HepG2 (cell line): ENCODE results near the gene SMOC1. TPM values are rescaled to one million over a fixed set of nuclear protein-coding genes. Genes with fewer than 3 reads are reported as not detected.

ENCODE experiments used
- ATAC-seq: fragments of 200-7000 bp; cut with Tn5 transposase; 3 replicates; pipeline ENCODE4 v1.9.1; 2020; ENCODE audit warnings: mild to moderate bottlenecking, moderate library complexity
- BruUV-seq: library from RNA; stranded (reverse); fragments of 400-500 nt; replicated peaks from 2 replicates; lab custom pipeline; 2021; lab: Mats Ljungman, UMichigan
- CTCF ChIA-PET: fragments of 300-600 bp; formaldehyde crosslinking; extraction: SDS; loops from one replicate; lab custom pipeline; 2021; ENCODE audit warnings: low total read pairs, inconsistent platforms, low intra/inter-chr PET ratio; lab: Yijun Ruan, JAX
- POLR2A ChIA-PET: fragments of 350-600 bp; sonication (Branson Sonifier 250); formaldehyde crosslinking; loops from one replicate; lab custom pipeline; 2020; ENCODE audit warnings: antibody characterized with exemption, inconsistent platforms; lab: Yijun Ruan, JAX
- DNase-seq: peaks from one replicate; pipeline ENCODE4 v3.0.0-alpha.2; 2015; ENCODE audit warnings: low spot score
- FAIRE-seq: peaks from 3 replicates; lab custom pipeline; 2011; peaks lifted over from hg19 to GRCh38; lab: Jason Lieb, UNC
- H2AFZ ChIP-seq: one replicate; pipeline ENCODE4 v1.6.1; 2011; ENCODE audit warnings: low read length, inconsistent platforms
- H3K27ac ChIP-seq: fragments of 300-600 bp; 3 replicates; pipeline ENCODE4 v1.8.0; 2011; ENCODE audit warnings: mixed run types, mild to moderate bottlenecking, mixed read lengths, low read length, inconsistent platforms; ENCODE audit not compliant: insufficient read depth; ENCODE audit errors: extremely low read length
- H3K27me3 ChIP-seq, 2 experiments: fragments of 200-600 bp in 1 of 2; 2 replicates in 1 of 2; 3 replicates in 1 of 2; pipeline versions ENCODE4 v1.6.0 to v1.8.0; 2011; ENCODE audit warnings: low read length in 2 of 2, mild to moderate bottlenecking in 2 of 2, moderate library complexity in 2 of 2, inconsistent platforms in 1 of 2; ENCODE audit not compliant: insufficient read depth in 2 of 2, control insufficient read depth in 1 of 2
- H3K36me3 ChIP-seq, 2 experiments: fragments of 200-600 bp in 1 of 2; replicated peaks in 1 of 2; 2 replicates in 1 of 2; 3 replicates in 1 of 2; pipeline versions ENCODE4 v1.5.1 to v1.8.0; 2011; ENCODE audit warnings: low read length in 2 of 2, inconsistent platforms in 1 of 2; ENCODE audit not compliant: insufficient read depth in 2 of 2, control insufficient read depth in 1 of 2
- H3K4me1 ChIP-seq: 2 replicates; pipeline ENCODE4 v1.5.1; 2012; ENCODE audit warnings: low read length, inconsistent platforms; ENCODE audit not compliant: insufficient read depth
- H3K4me2 ChIP-seq: 2 replicates; pipeline ENCODE4 v1.6.0; 2011; ENCODE audit warnings: low read depth, low read length, inconsistent platforms
- H3K4me3 ChIP-seq, 3 experiments: fragments of 200-600 bp in 1 of 3; sonication (generic), shearing (Covaris generic) in 1 of 3; replicated peaks in 1 of 3; 2 replicates each; pipeline ENCODE4 v1.5.1; 2011 to 2016; ENCODE audit warnings: low read length in 3 of 3, inconsistent platforms in 2 of 3, low read depth in 2 of 3, mild to moderate bottlenecking in 2 of 3, control low read depth in 1 of 3, mixed read lengths in 1 of 3; ENCODE audit not compliant: insufficient read depth in 1 of 3
- H3K79me2 ChIP-seq: one replicate; pipeline ENCODE4 v1.6.1; 2011; ENCODE audit warnings: low read length, inconsistent platforms; ENCODE audit not compliant: insufficient read depth
- H3K9ac ChIP-seq: 2 replicates; pipeline ENCODE4 v1.6.0; 2011; ENCODE audit warnings: mild to moderate bottlenecking, low read depth, low read length, inconsistent platforms; ENCODE audit not compliant: insufficient read depth
- H3K9me3 ChIP-seq: 2 replicates; pipeline ENCODE4 v1.5.1; 2012; ENCODE audit warnings: mild to moderate bottlenecking, low read length
- H4K20me1 ChIP-seq: 2 replicates; pipeline ENCODE4 v1.6.0; 2011; ENCODE audit warnings: inconsistent platforms, mild to moderate bottlenecking, low read length, moderate library complexity; ENCODE audit not compliant: insufficient read depth
- HNRNPUL1 ChIP-seq: fragments of 200-400 bp; formaldehyde crosslinking; IDR thresholded peaks from 2 replicates; pipeline ENCODE4 v1.6.1; 2017; ENCODE audit warnings: low read depth, mild to moderate bottlenecking, low read length, moderate library complexity
- KDM6A ChIP-seq: IDR thresholded peaks from 2 replicates; pipeline ENCODE4 v1.6.1; 2016; ENCODE audit warnings: low read depth
- MAFG ChIP-seq: sonication (generic); formaldehyde crosslinking; IDR thresholded peaks from 2 replicates; pipeline ENCODE4 v1.5.1; 2020; ENCODE audit warnings: mild to moderate bottlenecking, missing genetic modification reagents
- MIER2 ChIP-seq: IDR thresholded peaks from 2 replicates; pipeline ENCODE4 v1.6.1; 2016; ENCODE audit warnings: missing biosample characterization, missing genetic modification reagents
- NCOA2 ChIP-seq: sonication (generic); formaldehyde crosslinking; IDR thresholded peaks from 2 replicates; pipeline ENCODE4 v1.8.0; 2022; ENCODE audit warnings: inconsistent platforms
- NR2F2 ChIP-seq: IDR thresholded peaks from 2 replicates; pipeline ENCODE4 v1.6.1; 2012; ENCODE audit warnings: low read depth, inconsistent platforms, borderline replicate concordance
- PPARG ChIP-seq: conservative IDR thresholded peaks from 2 replicates; pipeline ENCODE4 v1.6.1; 2016; ENCODE audit warnings: missing biosample characterization, missing genetic modification reagents
- RBFOX2 ChIP-seq: fragments of 200-400 bp; formaldehyde crosslinking; IDR thresholded peaks from 2 replicates; pipeline ENCODE4 v1.6.1; 2017; ENCODE audit warnings: low read depth, mild to moderate bottlenecking, low read length
- ZBTB7B ChIP-seq: sonication (generic); formaldehyde crosslinking; IDR thresholded peaks from 2 replicates; pipeline ENCODE4 v1.4.0; 2020; ENCODE audit warnings: missing genetic modification reagents
- ZGPAT ChIP-seq: IDR thresholded peaks from 2 replicates; pipeline ENCODE4 v1.6.1; 2016; ENCODE audit warnings: mild to moderate bottlenecking
- ZNF205 ChIP-seq: IDR thresholded peaks from 2 replicates; pipeline ENCODE4 v1.6.1; 2018; ENCODE audit warnings: missing biosample characterization, missing genetic modification reagents
- ZNF512 ChIP-seq: sonication (generic); formaldehyde crosslinking; IDR thresholded peaks from 2 replicates; pipeline ENCODE4 v1.4.0; 2020; ENCODE audit warnings: mild to moderate bottlenecking, missing genetic modification reagents
- ZNF576 ChIP-seq: sonication (generic); formaldehyde crosslinking; IDR thresholded peaks from 2 replicates; pipeline ENCODE4 v1.4.0; 2020; ENCODE audit warnings: mild to moderate bottlenecking, missing genetic modification reagents
- ZNF710 ChIP-seq: sonication (generic); formaldehyde crosslinking; IDR thresholded peaks from 2 replicates; pipeline ENCODE4 v1.5.0; 2020; ENCODE audit warnings: mild to moderate bottlenecking, missing genetic modification reagents, borderline replicate concordance
- WGBS: methylation state at CpG from one replicate; pipeline ENCODE4 v1.1.6; 2017; ENCODE audit warnings: low lambda C conversion rate; 5-methylcytosine and 5-hydroxymethylcytosine counted together
- in situ Hi-C: cut with HindIII; loops from 2 replicates; pipeline ENCODE4 v1.10.0; 2017; ENCODE audit warnings: low pct_unique_long_range_greater_than_20kb; ENCODE audit not compliant: extremely low pct_ligation_motif_present
- intact Hi-C: fragments of 100-400 bp; cut with micrococcal nuclease; formaldehyde crosslinking; loops from one replicate; pipeline ENCODE4 v1.10.0; 2022; ENCODE audit not compliant: unreplicated experiment
- polyA plus RNA-seq, 8 experiments: library from polyadenylated mRNA; depleted of rRNA in 3 of 8; stranded (reverse) in 7 of 8; unstranded in 1 of 8; fragments of >200 nt; fragmentation: Illumina TruSeq in 4 of 8; extraction: Trizol in 4 of 8; gene quantifications; 2 replicates each; pipeline versions ENCODE4 v1.2.1 to v1.2.3, GENCODE V29; 2011 to 2016; ENCODE audit warnings: low read depth in 4 of 8, missing spikeins in 1 of 8, mixed read lengths in 1 of 8; ENCODE audit not compliant: insufficient read depth in 1 of 8
- total RNA-seq, 5 experiments: library from RNA; depleted of rRNA; stranded (reverse); fragments of >200 nt; fragmentation: Illumina TruSeq; extraction: Trizol; gene quantifications; 2 replicates each; pipeline ENCODE4 v1.2.3, GENCODE V29; 2016; ENCODE audit warnings: low read depth in 1 of 5

Gene SMOC1
- total and polyA plus RNA-seq, 2 of the 13 experiments (the other 11 are each of a cell fraction or from before 2014, with no cell fraction given) = 17.8 to 35.6 TPM

GRCh38 chr14:70047598-70048312 is 168.5 kb downstream of the SMOC1 start:
- ATAC-seq (peak; percentile 75), FAIRE-seq (peak; percentile 26), DNase-seq (peak; percentile 94)
- H3K9me3 ChIP-seq = no peaks in the 10 kb centered on the region
- H3K4me3 ChIP-seq = peak overlapping the region in 2 of 3 experiments; percentile 17 to 41; a peak in 2 of 6 replicates
- intact Hi-C loops (loop anchor here (1.0 to 5.0 kb wide), 2 partner anchors 210 to 271 kb away; no protein-coding TSS in a partner anchor), in situ Hi-C loops (loop anchor here (5.0 kb wide), 1 partner anchor 270 kb away; no protein-coding TSS in a partner anchor)
- WGBS = 4% methylated on average over 3 of the region's 3 CpGs
- H3K4me2 ChIP-seq = peak overlapping the region; percentile 70
- no peaks in the 10 kb centered on the region for H4K20me1 ChIP-seq
- ChIA-PET CTCF (interaction anchor here (1.0 to 4.1 kb wide), 2 partner anchors 27 to 270 kb away, joined by 3 to 75 read pairs; no protein-coding TSS in a partner anchor), POLR2A (interaction anchor here (0.6 to 4.4 kb wide), 16 partner anchors 8 to 239 kb away, joined by 3 to 44 read pairs (median 5); partner anchors contain the start of gene SMOC1)
- H3K27ac ChIP-seq = peak overlapping the region; percentile 71
- no peak overlapping the region for H2AFZ ChIP-seq
- BruUV-seq = TSS peak; percentile 83
- no peaks in the 10 kb centered on the region for H3K27me3 ChIP-seq
- no peaks in the 10 kb centered on the region for H3K36me3 ChIP-seq
- peak overlapping the region; percentile 2; the same call in 1 of the 2 replicates for H3K9ac ChIP-seq
- H3K4me1 ChIP-seq = peaks cover 72% of the 10 kb centered on the region
- no peaks in the 10 kb centered on the region for H3K79me2 ChIP-seq
- TF ChIP-seq KDM6A (CRISPR knock-in tag) (peak; percentile 6; the same call in 1 of the 2 replicates), NCOA2 (CRISPR knock-in tag) (peak; percentile 86), NR2F2 (peak; percentile 44; the same call in 1 of the 2 replicates), ZNF205 (CRISPR knock-in tag) (peak; percentile 100), ZBTB7B (CRISPR knock-in tag) (peak; percentile 56), MIER2 (CRISPR knock-in tag) (peak; percentile 53; the same call in 1 of the 2 replicates), ZNF710 (CRISPR knock-in tag) (peak; percentile 81), PPARG (CRISPR knock-in tag) (peak; percentile 9; the same call in 1 of the 2 replicates), MAFG (CRISPR knock-in tag) (no peak), ZNF576 (CRISPR knock-in tag) (no peak), ZGPAT (peak; percentile 54; the same call in 1 of the 2 replicates), ZNF512 (CRISPR knock-in tag) (no peak), RBFOX2 (peak; percentile 35; the same call in 1 of the 2 replicates), HNRNPUL1 (peak; percentile 58; the same call in 1 of the 2 replicates)
